Adrenal gland (tissue), 5 donors: ENCODE measurements around the gene NTF3.

ENCODE experiments used
- CTCF ChIP-seq, 6 experiments: fragments of 450-650 bp in 4 of 6; fragments of 200-600 bp in 2 of 6; sonication (generic) in 1 of 6; IDR thresholded peaks; 1 replicate in 5 of 6; 2 replicates in 1 of 6; pipeline versions ENCODE4 v1.5.1 to v1.8.0; 2016 to 2021; ENCODE audit warnings: antibody characterized with exemption in 6 of 6, mild to moderate bottlenecking in 2 of 6, moderate library complexity in 1 of 6
- POLR2A ChIP-seq, 2 donors: fragments of 450-650 bp; IDR thresholded peaks; one replicate each; pipeline ENCODE4 v1.6.1; 2017; ENCODE audit warnings: antibody characterized with exemption in 2 of 2, mild to moderate bottlenecking in 2 of 2, moderate library complexity in 1 of 2
- donor health status: DM: no; HTN: no; CAD: no.

- TF ChIP-seq CTCF (IDR thresholded peaks at IDR 0.05) (no peak), POLR2A (IDR thresholded peaks at IDR 0.05) (no peak)
Measured at GRCh38 chr12:5492562-5492961, 60.7 kb downstream of the NTF3 start.
